Trophoblast cell (in vitro differentiated cells and primary cell): ENCODE data around the gene PERM1.
"Not testable (repeated sequence)": the region's sequence is repeated elsewhere in the genome, so short reads cannot be mapped to it uniquely, and the experiment has no call there.

Source experiments
- DNase-seq, 2 donors: peaks; one replicate each; pipeline ENCODE4 v3.0.0-alpha.2; 2016
- H2AFZ ChIP-seq: 2 replicates; pipeline ENCODE4 v1.6.1; 2013; ENCODE audit warnings: low read length, moderate library complexity, mild to moderate bottlenecking; ENCODE audit not compliant: insufficient read depth, poor library complexity
- H2AK5ac ChIP-seq: 2 replicates; pipeline ENCODE4 v1.6.1; 2013; ENCODE audit warnings: mild to moderate bottlenecking, low read length
- H2BK120ac ChIP-seq: 2 replicates; pipeline ENCODE4 v1.6.1; 2013; ENCODE audit warnings: low read length, mild to moderate bottlenecking, moderate library complexity; ENCODE audit not compliant: insufficient read depth, poor library complexity
- H2BK12ac ChIP-seq: 2 replicates; pipeline ENCODE4 v1.6.1; 2013; ENCODE audit warnings: mild to moderate bottlenecking, low read length, moderate library complexity
- H2BK5ac ChIP-seq: 2 replicates; pipeline ENCODE4 v1.6.1; 2013; ENCODE audit warnings: low read length, low read depth, moderate library complexity, mild to moderate bottlenecking; ENCODE audit not compliant: poor library complexity
- H3K14ac ChIP-seq: 2 replicates; pipeline ENCODE4 v1.6.1; 2013; ENCODE audit warnings: mild to moderate bottlenecking, low read length
- H3K18ac ChIP-seq: 2 replicates; pipeline ENCODE4 v1.6.1; 2013; ENCODE audit warnings: mild to moderate bottlenecking, low read length
- H3K23ac ChIP-seq: 2 replicates; pipeline ENCODE4 v1.6.1; 2013; ENCODE audit warnings: low read length
- H3K27ac ChIP-seq: 2 replicates; pipeline ENCODE4 v1.5.1; 2013; ENCODE audit warnings: low read depth, mild to moderate bottlenecking, inconsistent platforms, low read length, moderate library complexity
- H3K27me3 ChIP-seq: 2 replicates; pipeline ENCODE4 v1.6.1; 2013; ENCODE audit warnings: inconsistent platforms, mild to moderate bottlenecking, low read length, moderate library complexity; ENCODE audit not compliant: insufficient read depth
- H3K36me3 ChIP-seq, 2 experiments: 1 replicate in 1 of 2; 2 replicates in 1 of 2; pipeline ENCODE4 v1.6.1; 2013; ENCODE audit warnings: low read length in 2 of 2, mild to moderate bottlenecking in 2 of 2, moderate library complexity in 1 of 2; ENCODE audit not compliant: insufficient read depth in 2 of 2, control insufficient read depth in 1 of 2
- H3K4ac ChIP-seq: 2 replicates; pipeline ENCODE4 v1.6.1; 2013; ENCODE audit warnings: low read depth, mild to moderate bottlenecking, low read length, moderate library complexity
- H3K4me1 ChIP-seq, 2 experiments: 1 replicate in 1 of 2; 2 replicates in 1 of 2; pipeline ENCODE4 v1.6.1; 2013; ENCODE audit warnings: low read length in 2 of 2, mild to moderate bottlenecking in 2 of 2, moderate library complexity in 1 of 2; ENCODE audit not compliant: insufficient read depth in 2 of 2, control insufficient read depth in 1 of 2
- H3K4me2 ChIP-seq: 2 replicates; pipeline ENCODE4 v1.6.1; 2013; ENCODE audit warnings: inconsistent platforms, mild to moderate bottlenecking, low read length, moderate library complexity
- H3K4me3 ChIP-seq: 2 replicates; pipeline ENCODE4 v1.5.1; 2013; ENCODE audit warnings: mild to moderate bottlenecking, low read depth, low read length, inconsistent platforms
- H3K79me1 ChIP-seq: one replicate; pipeline ENCODE4 v1.6.1; 2013; ENCODE audit warnings: low read length
- H3K79me2 ChIP-seq: 2 replicates; pipeline ENCODE4 v1.6.1; 2013; ENCODE audit warnings: low read length, mild to moderate bottlenecking; ENCODE audit not compliant: control insufficient read depth, insufficient read depth, poor library complexity
- H3K9ac ChIP-seq: 2 replicates; pipeline ENCODE4 v1.6.1; 2013; ENCODE audit warnings: mild to moderate bottlenecking, low read length
- H3K9me3 ChIP-seq: 2 replicates; pipeline ENCODE4 v1.6.1; 2013; ENCODE audit warnings: low read depth, mild to moderate bottlenecking, control low read depth, inconsistent platforms, low read length; ENCODE audit not compliant: insufficient read depth
- H4K12ac ChIP-seq: 2 replicates; pipeline ENCODE4 v1.6.1; 2013; ENCODE audit warnings: low read depth, mild to moderate bottlenecking, low read length, moderate library complexity
- H4K8ac ChIP-seq: 2 replicates; pipeline ENCODE4 v1.6.1; 2013; ENCODE audit warnings: low read depth, mild to moderate bottlenecking, low read length, moderate library complexity
- H4K91ac ChIP-seq: one replicate; pipeline ENCODE4 v1.6.1; 2013; ENCODE audit warnings: low read depth, mild to moderate bottlenecking, low read length, moderate library complexity
- WGBS: extraction: QIAGEN DNeasy Blood & Tissue Kit; methylation state at CpG from one replicate; pipeline ENCODE4 v1.1.7; 2013; ENCODE audit warnings: missing lambda C conversion rate; ENCODE audit not compliant: insufficient read length, insufficient coverage; ENCODE audit errors: extremely low coverage; 5-methylcytosine and 5-hydroxymethylcytosine counted together

Gene PERM1

DNA sequence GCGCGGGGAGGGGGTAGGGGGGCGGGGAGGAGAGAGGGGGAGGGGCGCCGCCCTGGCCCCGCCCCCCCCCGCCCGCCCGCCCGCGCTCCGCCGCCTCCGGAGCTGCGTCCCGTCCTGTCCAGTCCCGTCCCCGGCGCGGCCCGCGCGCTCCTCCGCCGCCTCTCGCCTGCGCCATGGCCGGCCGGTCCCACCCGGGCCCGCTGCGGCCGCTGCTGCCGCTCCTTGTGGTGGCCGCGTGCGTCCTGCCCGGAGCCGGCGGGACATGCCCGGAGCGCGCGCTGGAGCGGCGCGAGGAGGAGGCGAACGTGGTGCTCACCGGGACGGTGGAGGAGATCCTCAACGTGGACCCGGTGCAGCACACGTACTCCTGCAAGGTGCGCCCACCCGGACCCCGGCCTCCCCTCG is 38.1 kb upstream of the PERM1 start, which contains the start of gene AGRN:
Gene AGRN, plus strand, starts transcription at position 121 of the 405 bp plus-strand sequence. Its CDS starts 53 bp downstream, at position 174.
- peak within 1 kb of the TSS; percentile 25 for H4K12ac ChIP-seq
- H3K4ac ChIP-seq: peak within 1 kb of the TSS; percentile 49
- no peak for DNase-seq
- H3K23ac ChIP-seq: no peak within 1 kb of the TSS
- H3K9ac ChIP-seq: peak within 1 kb of the TSS; percentile 93
- H2BK12ac ChIP-seq: peak within 1 kb of the TSS; percentile 44
- H4K8ac ChIP-seq: peak within 1 kb of the TSS; percentile 78
- peaks cover 36 to 45% of the 10 kb centered on the region in 2 experiments for H3K4me1 ChIP-seq
- H3K27ac ChIP-seq: peak within 1 kb of the TSS; percentile 93
- H3K9me3 ChIP-seq: peaks cover 5% of the 10 kb centered on the region
- H3K14ac ChIP-seq: peak within 1 kb of the TSS; percentile 65
- H2AK5ac ChIP-seq: peak within 1 kb of the TSS; percentile 19
- peak within 1 kb of the TSS; percentile 83 for H3K18ac ChIP-seq
- H3K27me3 ChIP-seq: no peaks in the 10 kb centered on the region
- peak within 1 kb of the TSS; percentile 94 for H3K4me3 ChIP-seq
- H2BK5ac ChIP-seq: peak within 1 kb of the TSS; percentile 34
- peak within 1 kb of the TSS; percentile 71 for H2AFZ ChIP-seq
- H2BK120ac ChIP-seq: peak within 1 kb of the TSS; percentile 79
- peak within 1 kb of the TSS; percentile 84 for H4K91ac ChIP-seq
- H3K79me2 ChIP-seq: peaks cover 9% of the 10 kb centered on the region
- no CpG with 5 or more reads among the region's 58 CpGs for WGBS
- peaks cover 14 to 20% of the 10 kb centered on the region in 2 experiments for H3K36me3 ChIP-seq
- H3K79me1 ChIP-seq: peaks cover 18% of the 10 kb centered on the region
- H3K4me2 ChIP-seq: peak within 1 kb of the TSS; percentile 96

DNA sequence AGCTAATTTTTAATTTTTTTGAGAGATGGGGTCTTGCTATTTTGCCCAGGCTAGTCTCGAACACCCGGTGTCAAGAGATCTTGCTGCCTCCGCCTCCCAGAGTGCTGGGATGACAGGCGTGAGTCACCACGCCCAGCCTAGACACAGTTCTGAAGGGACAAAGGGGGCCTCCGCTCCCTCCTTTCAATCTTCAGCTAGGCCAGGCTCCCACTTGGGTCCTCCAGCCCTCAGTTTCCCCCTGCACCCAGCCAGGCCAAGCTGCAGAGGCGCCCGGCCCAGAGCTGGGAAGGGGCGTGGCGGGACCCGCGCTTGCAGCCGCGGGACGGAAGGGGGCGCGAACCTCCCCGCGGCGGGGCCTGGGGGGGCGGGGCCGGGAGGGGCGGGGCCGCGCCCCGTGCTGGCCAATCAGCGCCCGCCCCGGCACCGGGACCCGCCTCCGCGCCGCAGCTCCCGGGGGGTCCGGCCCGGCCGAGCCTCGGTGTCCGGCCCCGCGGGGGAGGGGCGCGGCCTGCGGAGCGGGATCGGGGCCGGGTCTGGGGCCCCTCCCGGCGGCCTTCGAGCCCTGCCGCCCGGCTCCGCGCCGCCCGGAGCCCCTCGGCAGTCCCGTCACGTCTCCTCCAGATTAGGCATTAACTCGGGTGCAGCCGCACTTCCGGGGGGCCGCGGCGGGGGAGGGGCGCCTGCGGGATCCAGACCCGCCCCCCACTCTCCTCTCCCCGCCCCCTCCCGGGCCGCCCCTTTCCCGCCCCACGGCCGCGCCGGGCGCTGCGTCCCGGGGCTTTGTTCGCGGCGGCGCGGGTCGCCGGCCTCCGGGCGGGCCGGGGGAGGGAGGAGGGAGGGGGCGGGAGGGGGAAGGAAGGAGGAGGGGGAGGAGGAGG is 37.5 kb upstream of the PERM1 start:
- WGBS: no CpG with 5 or more reads among the region's 91 CpGs
- Histone ChIP-seq H3K9ac (no peak overlapping the region), H2BK12ac (peak overlapping the region; percentile 39), H2AFZ (peak overlapping the region; percentile 71), H2BK5ac (no peak overlapping the region), H3K4me1 (peaks cover 30 to 41% of the 10 kb centered on the region in 2 experiments), H2BK120ac (no peak overlapping the region), H4K12ac (no peak overlapping the region), H3K79me1 (peaks cover 13% of the 10 kb centered on the region), H3K9me3 (peaks cover 5% of the 10 kb centered on the region), H3K4me2 (peak overlapping the region; percentile 55), H2AK5ac (no peak overlapping the region), H3K27ac (peak overlapping the region; percentile 93), H3K79me2 (peaks cover 6% of the 10 kb centered on the region), H3K23ac (no peak overlapping the region), H3K27me3 (no peaks in the 10 kb centered on the region), H3K18ac (peak overlapping the region; percentile 54), H3K4ac (no peak overlapping the region), H4K91ac (peak overlapping the region; percentile 72), H3K4me3 (peak overlapping the region; percentile 67), H3K14ac (no peak overlapping the region), H4K8ac (peak overlapping the region; percentile 78), H3K36me3 (peaks cover 14 to 20% of the 10 kb centered on the region in 2 experiments)
- DNase-seq: peak; percentile 67 to 85

DNA sequence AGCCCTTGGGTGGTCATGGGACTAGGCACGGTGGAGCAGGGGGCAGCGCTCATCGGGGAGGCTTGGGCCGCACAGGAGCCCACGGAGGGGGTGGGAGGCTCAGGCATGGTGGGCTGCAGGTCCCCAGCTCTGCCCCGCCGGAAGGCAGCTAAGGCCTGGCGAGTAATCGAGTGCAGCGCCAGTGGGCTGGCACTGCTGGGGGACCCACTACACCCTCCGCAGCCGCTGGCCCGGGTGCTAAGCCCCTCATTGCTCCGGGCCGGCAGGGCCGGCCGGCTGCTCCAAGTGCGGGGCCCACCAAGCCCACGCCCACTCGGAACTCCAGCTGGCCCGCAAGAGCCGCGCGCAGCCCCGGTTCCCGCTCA is 36.4 kb upstream of the PERM1 start:
- H2AK5ac ChIP-seq, H3K79me2 ChIP-seq, H3K79me1 ChIP-seq, H3K14ac ChIP-seq, H3K23ac ChIP-seq, H3K18ac ChIP-seq, H3K4me3 ChIP-seq, H3K27ac ChIP-seq, H3K27me3 ChIP-seq, H2BK12ac ChIP-seq, DNase-seq, H3K9ac ChIP-seq, H2AFZ ChIP-seq, H4K91ac ChIP-seq, H3K4me2 ChIP-seq, H2BK5ac ChIP-seq, H3K9me3 ChIP-seq, H3K4ac ChIP-seq, H4K12ac ChIP-seq, H4K8ac ChIP-seq, H2BK120ac ChIP-seq: not testable (repeated sequence)
- peaks cover 12 to 15% of the 10 kb centered on the region in 2 experiments for H3K36me3 ChIP-seq
- WGBS: no CpG with 5 or more reads among the region's 26 CpGs
- peaks cover 29 to 41% of the 10 kb centered on the region in 2 experiments for H3K4me1 ChIP-seq

DNA sequence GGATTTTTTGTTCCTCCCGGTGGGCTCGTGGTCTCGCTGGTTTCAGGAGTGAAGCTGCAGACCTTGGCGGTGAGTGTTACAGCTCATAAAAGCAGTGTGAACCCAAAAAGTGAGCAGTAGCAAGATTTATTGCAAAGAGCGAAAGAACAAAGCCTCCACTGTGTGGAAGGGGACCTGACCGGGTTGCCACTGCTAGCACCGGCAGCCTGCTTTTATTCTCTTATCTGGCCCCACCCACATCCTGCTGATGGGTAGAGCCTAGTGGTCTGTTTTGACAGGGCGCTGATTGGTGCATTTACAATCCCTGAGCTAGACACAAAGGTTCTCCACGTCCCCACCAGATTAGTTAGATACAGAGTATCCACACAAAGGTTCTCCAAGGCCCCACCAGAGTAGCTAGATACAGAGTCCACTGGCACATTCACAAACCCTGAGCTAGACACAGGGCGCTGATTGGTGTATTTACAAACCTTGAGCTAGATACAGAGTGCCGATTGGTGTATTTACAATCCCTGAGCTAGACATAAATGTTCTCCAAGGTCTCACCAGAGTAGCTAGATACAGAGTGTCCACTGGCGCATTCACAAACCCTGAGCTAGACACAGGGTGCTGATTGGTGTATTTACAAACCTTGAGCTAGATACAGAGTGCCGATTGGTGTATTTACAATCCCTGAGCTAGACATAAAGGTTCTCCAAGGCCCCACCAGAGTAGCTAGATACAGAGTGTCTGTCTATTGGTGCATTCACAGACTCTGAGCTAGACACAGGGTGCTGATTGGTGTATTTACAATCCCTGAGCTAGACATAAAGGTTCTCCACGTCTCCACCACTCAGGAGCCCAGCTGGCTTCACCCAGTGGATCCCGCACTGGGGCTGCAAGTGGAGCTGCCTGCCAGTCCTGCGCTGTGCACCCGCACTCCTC is 35.8 kb upstream of the PERM1 start:
- not testable (repeated sequence) for H2AFZ ChIP-seq, H3K9ac ChIP-seq, H3K14ac ChIP-seq, H3K27ac ChIP-seq, H2BK12ac ChIP-seq, H4K8ac ChIP-seq, H3K4me2 ChIP-seq, H4K91ac ChIP-seq, H3K4me3 ChIP-seq, H2AK5ac ChIP-seq, H2BK120ac ChIP-seq, DNase-seq, H3K4ac ChIP-seq, H3K36me3 ChIP-seq, H2BK5ac ChIP-seq, H3K9me3 ChIP-seq, H3K23ac ChIP-seq, H3K18ac ChIP-seq, H4K12ac ChIP-seq, H3K27me3 ChIP-seq, H3K79me2 ChIP-seq
- Histone ChIP-seq H3K79me1 (peaks cover 12% of the 10 kb centered on the region), H3K4me1 (peaks cover 22 to 36% of the 10 kb centered on the region in 2 experiments)
- no CpG with 5 or more reads among the region's 17 CpGs for WGBS
